Mesenteric fat pad (tissue), 1 donor: ENCODE results near the gene PRKG1. TPM values are rescaled to one million over a fixed set of nuclear protein-coding genes. Genes with fewer than 3 reads are reported as not detected.
"Not testable (repeated sequence)": the region's sequence is repeated elsewhere in the genome, so short reads cannot be mapped to it uniquely, and the experiment has no call there.

Source experiments
- DNase-seq: peaks from one replicate; pipeline ENCODE4 v3.0.0-alpha.2; 2020; ENCODE audit warnings: low spot score
- total RNA-seq: library from RNA; stranded (reverse); fragmentation: NEBNext Ultra II Directional; extraction: Animal tissue kit (Norgen Biotek cat#: 25700); gene quantifications from one replicate; pipeline ENCODE4 v1.2.1, GENCODE V29; 2021
- donor health status: DM: yes; HTN: yes; CAD: no.

PRKG1 gene
- total RNA-seq, 1 donor from 2014 or later: 12.9 TPM

DNA sequence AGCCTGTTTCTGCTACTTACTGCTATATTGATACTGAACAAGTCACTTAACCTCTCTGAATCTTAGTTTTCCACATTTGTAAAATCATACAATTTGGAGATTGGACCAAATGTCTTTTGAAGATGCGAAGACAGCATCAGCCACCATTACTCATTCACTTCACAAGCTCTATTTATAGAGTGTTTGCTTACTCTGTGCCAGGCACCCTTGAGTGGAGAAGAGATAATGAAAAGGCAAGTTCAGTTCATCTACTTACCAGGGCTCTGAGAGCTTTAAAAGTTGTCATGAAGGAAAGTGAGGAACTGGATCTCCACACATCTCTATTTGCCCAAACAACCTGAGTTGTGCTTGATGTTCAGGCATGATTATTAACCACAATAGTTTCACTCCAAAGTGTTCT, 347.6 kb downstream of the PRKG1 start:
- no peak for DNase-seq

DNA sequence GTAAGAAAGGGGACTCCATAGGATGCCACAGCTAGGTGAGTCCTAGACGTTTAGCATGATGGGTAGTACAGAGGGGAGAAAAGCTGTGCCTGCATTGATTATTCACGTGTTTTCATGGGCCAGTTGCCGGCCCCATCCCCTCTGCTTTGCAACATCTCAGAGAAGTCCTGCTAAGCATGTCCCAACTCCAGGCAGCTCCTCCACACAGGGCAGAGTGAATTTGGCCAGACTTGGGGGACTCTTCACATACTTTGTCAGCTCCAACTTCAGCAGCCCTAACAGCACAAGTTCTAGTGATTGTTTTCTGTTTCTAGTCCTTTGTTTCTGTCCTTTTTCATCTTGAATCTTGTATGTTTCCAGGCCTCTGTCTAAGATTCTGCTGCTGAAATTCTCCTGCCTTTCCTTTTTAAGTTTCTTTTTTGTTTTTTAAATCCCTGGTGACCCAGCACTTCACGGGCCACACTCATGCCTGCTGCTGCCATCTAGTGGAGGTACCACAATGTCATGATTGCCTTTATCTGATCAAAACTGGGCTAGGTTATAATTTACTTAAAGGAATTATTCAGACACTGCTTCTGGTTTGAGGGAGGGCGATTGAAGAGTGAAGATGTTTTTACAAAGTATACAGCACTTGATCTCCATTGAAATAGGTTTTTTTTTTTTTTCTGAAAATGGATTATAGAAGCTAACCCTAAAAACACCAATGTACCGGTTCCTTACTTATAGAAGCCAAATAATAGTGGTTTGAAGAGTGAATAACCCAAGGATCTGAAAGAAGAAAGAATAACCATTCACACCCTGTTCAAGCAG, 348.2 kb downstream of the PRKG1 start:
- no peak for DNase-seq

DNA sequence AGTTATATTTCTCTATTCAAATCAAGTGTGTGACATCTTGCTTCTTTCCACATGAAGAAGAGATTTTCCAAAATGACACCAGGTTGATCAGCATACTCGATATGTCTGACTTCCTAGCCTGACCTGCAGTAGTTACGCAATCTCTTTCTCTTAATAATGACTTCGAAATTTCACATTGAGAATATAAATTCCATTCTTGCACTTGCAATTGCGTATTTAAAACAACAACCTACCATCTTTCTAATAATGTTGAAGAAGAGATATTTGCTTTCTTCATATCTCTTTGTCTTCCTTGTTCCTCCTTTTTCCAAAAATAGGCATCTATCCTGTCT, 348.8 kb downstream of the PRKG1 start:
- DNase-seq: no peak

DNA sequence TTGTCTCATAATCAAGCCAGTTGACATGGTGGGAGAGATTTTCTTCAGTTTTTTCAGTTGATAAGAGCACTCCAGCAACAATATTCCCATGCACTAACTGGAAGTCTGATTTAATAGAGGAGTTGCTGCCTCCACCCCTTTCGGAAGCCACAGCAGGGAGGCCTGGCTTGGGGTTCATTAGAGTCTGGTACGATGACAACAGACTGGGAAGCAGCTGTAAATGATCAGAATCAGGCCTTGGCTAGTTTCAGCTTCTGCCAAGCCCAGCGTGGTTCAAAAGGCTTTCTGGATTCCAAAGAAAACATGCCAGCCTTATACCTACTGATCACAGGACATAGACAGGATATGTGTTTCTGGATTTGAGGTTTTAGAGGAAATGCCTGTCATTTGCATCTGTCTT, 351.1 kb downstream of the PRKG1 start:
- no peak for DNase-seq

DNA sequence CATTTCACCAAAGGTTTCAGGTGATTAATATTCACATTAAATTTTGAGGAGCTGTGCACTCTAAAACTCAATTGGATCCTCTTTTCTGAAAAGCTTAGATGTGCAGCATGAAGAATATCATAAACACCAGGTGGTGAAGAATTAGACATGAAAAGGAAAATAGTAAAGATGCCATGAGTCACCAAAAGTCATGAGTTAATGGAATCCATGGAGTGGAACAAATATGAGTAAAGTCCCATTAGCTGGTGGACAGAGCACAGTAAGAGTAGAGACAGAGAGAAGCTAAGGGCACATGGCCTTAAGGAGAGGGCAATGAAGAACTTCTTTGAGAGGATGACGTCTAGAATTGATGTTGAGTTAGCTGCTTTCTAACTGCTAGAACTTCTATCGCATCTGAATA, 353.5 kb downstream of the PRKG1 start:
- DNase-seq: no peak

DNA sequence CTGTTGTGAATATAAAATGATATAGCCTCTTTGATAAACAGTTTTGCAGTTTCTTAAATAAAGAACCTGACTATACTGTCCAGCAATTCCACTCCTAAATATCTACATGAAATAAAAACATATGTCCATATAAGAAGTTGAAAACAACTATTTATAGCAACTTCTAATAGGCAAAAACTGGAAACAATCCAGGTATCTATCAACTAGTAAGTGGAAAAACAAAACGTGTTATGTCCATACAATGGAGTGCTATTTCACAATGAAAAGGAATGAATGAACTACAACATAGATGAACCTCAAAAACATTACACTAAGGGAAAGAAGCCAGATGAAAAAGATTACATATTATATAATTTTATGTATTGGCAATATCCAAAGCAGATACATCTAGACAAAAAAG, 356.2 kb downstream of the PRKG1 start:
- DNase-seq: no peak

DNA sequence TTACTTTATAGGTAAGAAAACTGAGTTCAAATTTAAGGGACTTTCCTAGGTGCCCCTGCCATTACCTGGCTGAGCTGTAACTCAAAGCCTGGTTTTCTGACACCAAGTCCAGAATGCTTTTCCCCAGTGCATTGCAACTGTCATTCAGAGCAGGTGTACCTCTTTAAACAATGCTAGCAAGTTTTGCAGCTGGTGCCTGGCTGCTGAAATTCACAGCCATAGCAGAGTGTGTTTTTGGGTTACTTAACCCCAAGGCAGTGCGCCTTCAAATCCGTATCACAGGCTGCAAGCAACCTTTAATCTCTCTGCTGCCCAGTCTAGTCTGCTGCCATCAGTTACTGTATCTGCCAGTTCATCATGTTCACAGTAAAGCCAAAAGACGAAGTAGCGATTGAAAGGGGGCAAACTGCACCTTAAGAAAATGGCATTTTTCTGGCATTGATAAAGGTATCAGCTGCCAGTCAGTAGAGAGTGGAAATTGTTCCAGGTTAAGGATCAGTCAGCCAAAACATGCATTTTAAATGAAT, 359.7 kb downstream of the PRKG1 start:
- no peak for DNase-seq

DNA sequence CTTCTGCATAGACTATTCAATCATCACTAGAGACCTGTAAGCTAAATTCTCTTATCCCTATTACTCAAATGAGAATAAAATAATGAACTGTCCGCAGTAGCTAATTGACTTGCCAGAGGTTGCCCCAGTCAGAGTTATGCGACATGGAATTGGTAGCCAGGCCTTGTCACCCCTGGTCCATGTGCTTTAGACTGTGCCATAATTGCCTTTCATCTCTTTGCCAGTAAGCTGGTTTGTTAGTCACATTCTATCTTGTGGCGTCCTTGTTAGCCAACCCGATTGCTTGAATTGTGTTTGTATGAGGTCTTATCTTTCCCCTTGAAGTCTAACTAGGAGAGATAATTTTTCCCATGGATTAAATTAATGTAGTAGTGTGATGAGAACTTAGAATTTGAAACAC, 362.5 kb downstream of the PRKG1 start:
- DNase-seq: no peak

DNA sequence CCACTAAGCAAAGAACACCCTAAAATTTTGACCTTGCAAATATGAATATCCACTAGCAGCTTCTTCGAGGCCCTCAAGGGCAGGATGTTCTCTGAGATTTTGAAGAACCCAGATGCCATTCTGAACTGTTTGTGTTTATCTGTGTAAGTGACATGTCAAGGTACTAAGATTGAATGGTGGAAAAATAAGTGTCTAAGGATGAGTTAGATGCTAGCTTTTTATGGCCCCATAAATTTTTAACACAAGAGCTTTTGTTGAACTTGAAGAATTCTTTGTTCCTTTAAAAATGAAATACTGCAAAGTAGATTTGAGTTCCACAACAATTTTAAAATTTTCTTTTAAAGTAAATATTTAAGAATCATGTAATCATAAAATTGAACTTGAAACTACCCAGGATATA, 365.4 kb downstream of the PRKG1 start:
- no peak for DNase-seq

DNA sequence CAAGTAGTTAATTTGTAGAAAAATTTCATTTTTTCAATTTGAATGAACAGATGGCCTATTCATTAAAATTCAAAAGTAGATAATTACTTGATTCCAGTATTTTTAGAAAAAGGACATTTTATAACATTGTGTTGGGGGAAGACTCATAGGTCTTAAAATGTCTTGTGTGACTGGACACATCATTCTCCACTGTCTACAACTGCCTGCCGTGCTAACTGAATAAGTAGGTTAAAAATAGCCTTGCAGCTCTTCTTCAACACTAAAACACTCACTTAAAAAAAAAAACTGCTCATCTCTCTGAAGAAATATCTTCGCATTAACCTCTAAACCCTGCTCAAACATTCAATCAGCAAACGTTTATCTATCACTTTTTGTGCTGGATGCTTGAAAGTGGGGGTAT, 371.3 kb downstream of the PRKG1 start:
- no peak for DNase-seq

DNA sequence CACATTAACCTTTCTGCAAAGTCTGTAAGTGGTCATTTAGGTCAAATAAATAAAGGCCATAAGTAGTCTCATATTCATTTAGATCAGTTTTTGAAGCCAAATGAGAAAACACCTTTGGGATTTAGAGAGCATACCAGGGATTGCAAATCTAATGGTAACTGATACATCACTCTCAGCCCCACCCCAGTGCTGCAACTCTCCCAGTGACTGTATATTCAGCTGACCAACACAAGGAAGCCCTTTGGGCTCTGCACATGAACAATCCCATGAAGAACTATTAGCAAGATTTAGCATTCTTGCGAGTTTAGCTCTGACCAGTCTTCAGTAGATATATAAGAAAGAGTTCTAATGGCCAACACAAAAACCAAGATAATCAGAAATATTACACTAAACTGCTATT, 372.8 kb downstream of the PRKG1 start:
- DNase-seq: no peak

DNA sequence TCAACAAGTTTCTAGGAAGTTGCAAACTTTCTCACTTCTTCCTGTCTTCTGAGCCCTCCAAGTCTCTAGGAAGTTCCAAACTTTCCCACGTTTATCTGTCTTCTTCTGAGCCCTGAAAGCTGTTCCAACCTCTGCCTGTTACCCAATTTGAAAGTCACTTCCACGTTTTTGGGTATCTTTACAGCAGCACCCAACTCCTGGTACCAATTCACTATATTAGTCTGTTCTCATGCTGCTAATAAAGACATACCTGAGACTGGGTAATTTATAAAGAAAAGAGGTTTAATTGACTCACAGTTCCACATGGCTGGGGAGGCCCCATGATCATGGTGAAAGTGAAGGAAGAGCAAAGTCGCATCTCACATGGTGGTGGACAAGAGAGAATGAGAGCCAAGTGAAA, 381.5 kb downstream of the PRKG1 start:
- DNase-seq: not testable (repeated sequence)

DNA sequence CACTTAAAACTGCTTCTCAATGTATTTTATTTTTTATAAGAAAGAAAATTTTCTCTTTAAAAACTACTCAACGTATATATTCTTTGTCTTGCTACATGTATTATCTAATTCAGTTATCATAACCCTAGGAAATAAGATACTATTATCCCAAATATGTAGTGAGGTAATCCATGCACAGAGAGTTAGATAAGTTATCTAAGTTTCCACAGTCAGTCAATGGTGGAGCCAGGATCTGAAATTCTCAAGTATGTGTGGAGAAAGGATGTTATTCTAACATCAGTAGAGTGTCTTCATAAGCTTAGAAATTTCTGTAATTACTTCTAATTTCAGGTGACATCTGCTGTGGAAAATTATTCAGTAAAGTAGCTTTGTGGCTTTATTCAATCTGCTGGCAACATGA, 385.2 kb downstream of the PRKG1 start:
- DNase-seq: no peak

DNA sequence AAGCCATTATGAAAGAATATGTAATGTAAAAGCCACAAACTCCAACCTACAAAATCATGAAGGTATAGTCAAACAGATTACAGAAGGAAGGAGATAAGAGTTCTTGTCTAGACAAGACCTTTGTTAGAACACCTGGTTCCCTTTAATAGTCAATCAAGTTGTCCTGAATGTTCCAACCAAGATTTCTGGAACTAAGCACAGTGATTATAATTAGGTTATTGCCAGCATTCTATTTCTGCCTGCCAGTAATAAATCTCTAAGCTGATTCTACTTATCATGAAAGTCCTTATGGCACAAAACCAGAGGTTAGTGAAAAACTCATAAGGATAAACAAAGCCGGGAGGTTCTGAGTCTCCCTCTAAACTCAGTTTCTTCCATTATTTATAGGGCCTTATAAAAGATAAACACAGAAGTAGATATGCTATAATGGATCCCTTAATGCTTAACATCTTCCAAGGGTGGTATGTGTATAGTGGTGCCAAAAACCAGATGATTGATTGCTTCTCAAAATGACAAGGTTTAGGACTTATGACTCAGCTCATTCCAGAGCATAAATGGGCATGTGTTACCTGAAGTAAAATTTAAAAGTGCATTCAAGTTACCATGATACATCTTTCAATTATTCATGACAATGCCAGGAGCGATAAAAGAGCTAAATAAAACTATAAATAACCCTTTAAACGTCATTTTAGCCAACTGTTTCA, 387.9 kb downstream of the PRKG1 start:
- no peak for DNase-seq

DNA sequence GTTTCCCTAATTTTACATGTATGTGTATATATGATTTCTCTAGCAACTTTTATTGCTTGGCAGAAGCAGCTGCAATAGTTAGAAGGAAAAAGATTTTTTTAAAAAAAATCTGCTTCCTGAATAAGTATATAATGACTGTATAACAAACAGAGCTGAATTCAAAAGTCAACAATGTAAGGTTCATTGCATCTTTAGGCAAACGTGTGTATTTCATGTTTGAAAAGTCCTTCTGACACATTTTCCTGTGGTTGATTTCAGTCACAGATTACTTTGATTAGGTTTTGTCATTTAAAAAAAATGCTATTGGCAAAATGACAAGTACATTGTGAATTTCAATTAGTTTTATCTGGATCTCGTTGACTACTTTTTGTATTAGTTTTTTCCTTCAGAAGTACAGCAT, 394.1 kb downstream of the PRKG1 start:
- no peak for DNase-seq

DNA sequence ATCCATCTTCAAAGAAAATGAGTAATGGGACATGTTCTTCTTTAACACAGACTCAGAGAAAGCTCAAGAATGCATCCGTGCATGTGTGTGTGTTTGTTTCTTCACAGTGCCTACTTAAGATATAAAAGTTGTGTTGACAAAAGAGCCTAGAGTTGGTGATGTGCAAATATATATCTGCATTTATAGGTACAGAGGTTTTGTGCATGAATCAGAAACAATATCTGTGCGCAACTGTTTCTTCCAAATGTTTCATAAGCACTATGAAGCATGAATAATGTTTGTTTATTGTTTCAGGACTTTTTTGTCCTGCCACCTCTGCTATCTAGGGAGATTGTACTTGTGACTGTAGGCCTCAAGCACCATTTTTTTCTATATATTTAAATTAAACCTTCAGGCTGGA, 395.4 kb downstream of the PRKG1 start:
- DNase-seq: no peak

DNA sequence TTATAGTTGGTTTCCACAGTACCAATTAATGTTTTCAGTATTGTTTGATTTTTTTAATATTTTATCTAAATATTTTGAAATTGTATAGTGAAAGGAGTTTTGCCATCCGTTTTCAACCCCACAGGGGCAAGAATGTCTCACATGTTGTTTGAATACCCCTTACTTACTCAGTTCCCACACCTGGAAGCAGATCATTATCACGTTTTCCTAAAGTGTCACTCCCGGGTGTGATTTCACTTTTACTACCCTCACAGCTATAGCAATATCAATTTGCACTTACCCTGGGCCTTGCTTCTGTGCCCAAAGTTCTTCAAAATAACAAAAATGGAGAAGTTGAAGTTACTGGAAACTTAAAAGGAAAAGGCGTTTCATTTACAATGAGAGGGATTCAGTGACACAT, 397.0 kb downstream of the PRKG1 start:
- no peak for DNase-seq

DNA sequence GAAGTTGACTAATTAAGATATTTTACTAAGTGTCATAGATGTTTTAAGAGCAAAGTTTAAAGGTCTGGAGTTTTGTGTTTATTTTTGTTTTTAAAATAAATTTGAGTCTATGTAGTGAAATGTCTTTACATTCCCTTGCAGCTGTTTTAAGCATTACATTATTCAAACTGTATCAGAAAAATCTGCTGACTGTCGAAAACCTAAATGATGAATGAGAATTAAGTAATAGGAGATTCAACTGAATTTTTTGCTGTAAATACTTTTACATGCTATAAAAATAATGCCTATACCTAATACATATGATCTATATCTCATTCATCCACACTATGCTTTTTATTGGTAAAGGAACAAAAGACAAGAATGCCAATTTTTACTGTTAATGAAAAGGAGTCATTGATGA, 397.9 kb downstream of the PRKG1 start:
- no peak for DNase-seq

DNA sequence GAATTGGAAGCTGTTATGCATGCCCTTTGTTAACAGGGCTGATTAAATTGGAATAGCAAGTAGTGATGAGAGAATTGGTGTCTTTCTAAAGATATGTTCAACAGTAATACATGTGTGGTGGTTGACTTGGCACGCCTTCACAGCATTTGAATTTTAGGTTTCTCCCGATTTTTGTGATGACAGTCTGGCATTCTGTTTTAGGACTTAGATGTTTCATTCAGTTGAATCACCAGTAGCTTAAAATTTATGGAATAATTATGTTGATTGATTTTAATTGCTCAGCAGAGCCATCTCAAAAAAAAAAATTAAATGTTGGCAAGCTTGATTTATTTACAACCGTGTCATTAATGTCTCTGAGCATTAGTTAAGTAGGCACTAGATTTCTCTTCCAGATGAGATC, 405.4 kb downstream of the PRKG1 start:
- DNase-seq: no peak

DNA sequence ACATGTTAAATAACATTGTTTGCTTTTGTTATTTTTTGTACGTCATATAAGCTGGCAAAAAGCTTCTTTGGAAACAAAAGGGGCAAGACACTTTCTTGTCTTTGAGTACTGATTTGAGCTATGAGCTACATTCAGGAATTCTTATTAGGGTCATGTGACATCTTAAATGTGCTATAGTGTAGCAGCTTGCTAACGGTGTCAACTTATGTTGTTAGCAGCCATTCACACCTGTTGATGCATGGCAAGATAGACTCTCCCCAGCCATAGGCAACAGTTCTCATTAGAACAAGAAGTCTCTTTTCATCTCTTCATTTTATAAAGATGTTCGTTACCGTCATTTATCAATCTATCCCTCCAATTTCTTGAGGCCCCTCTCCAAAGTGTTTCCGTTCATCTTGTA, 411.4 kb downstream of the PRKG1 start:
- no peak for DNase-seq

DNA sequence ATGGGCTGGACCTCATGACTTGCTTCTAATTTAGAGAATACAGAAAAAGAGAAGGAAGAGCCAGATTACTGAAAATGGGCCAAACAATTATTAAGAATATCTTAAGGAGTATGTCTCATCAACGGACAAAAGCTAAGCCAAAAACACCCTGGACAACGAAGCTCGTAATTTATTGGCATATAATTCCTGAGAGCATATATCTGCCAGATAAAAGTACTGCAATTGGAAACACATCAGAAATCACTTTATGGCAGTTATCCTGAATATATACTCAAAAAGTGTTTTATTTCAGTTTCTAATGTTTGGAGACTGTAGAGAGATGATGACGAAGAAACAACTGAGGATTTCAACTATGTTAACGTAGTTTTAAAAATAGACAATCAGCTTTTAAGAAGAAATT, 413.3 kb downstream of the PRKG1 start:
- no peak for DNase-seq

DNA sequence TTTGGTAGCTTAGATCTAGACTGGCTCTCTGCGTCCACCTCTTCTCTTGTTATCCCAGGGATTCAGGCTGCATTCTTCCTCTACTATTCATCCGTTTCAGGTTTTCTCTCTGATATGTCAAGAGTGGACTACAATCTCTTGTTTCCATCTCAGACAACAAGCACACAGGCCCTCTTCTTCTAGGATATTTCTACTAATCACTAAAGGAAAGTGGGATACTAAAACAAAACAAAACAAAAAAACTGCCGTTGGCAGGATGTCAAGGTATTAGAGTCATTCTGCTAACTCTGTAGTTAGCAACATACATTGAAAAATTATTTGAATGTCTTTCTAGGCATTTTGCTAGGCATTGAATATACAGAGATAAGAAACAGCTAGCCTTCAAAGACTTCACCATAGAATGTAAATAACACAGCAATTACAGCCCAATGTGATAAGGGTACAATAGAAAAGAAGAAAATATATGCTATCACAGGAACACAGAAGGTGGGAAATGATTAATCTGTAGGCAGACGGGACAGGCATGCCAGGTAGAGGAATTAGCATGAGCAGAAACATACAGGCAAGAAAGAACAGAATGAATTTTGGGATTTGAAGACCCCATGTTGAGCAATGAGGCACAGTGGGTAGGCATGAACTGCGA, 414.6 kb downstream of the PRKG1 start:
- no peak for DNase-seq
